Uterus (tissue), 2 donors: ENCODE measurements around the gene ZNF446.
"Not testable (repeated sequence)": the region's sequence is repeated elsewhere in the genome, so short reads cannot be mapped to it uniquely, and the experiment has no call there.

Experiments used
- CTCF ChIP-seq, 4 experiments: fragments of 200-600 bp in 2 of 4; fragments of 450-650 bp in 2 of 4; sonication (generic) in 2 of 4; IDR thresholded peaks; one replicate each; pipeline ENCODE4 v1.5.1; 2016 to 2019; ENCODE audit warnings: antibody characterized with exemption in 4 of 4, mild to moderate bottlenecking in 2 of 4, moderate library complexity in 1 of 4
- POLR2A ChIP-seq, 2 donors: fragments of 450-650 bp; IDR thresholded peaks; one replicate each; pipeline ENCODE4 v1.6.1; 2016; ENCODE audit warnings: antibody characterized with exemption in 2 of 2, mild to moderate bottlenecking in 1 of 2, moderate library complexity in 1 of 2

DNA sequence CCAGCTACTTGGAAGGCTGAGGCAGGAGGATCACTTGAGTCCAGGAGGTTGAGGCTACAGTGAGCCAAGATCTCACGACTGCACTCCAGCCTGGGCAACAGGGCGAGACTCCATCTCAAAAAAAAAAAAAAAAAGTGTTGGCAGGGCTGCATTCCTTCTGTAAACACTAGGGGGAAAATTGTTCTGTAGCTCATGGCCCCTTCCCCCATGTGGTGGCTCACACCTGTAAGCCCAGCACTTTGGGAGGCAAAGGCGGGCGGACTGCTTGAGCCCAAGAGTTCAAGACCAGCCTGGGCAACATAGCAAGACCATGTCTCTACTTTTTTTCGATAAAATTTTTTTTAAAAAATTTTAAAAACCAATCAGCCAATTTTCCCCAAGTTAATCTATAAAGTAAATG, 8.2 kb downstream of the ZNF446 start:
- TF ChIP-seq CTCF, POLR2A (IDR thresholded peaks at IDR 0.05): not testable (repeated sequence)
